ENCODE measurements around the gene TMEM132D. TPM values are rescaled to one million over a fixed set of nuclear protein-coding genes. Genes with fewer than 3 reads are reported as not detected.

The TMEM132D gene
- total RNA-seq, 1 experiment from 2014 or later: 1.4 TPM

- no peak for TF ChIP-seq ZNF532 (CRISPR knock-in tag; IDR thresholded peaks at IDR 0.05; ENCODE audit: borderline replicate concordance)
These were observed 591.8 kb downstream of the TMEM132D start (continued) for GRCh38 chr12:129312048-129312447.

GRCh38 chr12:129310346-129310745 lies 593.5 kb downstream of the TMEM132D start:
- H3K36me3 Mint-ChIP-seq: peaks cover 76% of the 10 kb centered on the region
- no peak for DNase-seq (ENCODE audit: low spot score)

GRCh38 chr12:129305851-129306250 lies 598.0 kb downstream of the TMEM132D start:
- TF ChIP-seq ATF2 (CRISPR knock-in tag; IDR thresholded peaks at IDR 0.05; ENCODE audit: borderline replicate concordance, low read depth) (no peak), ZNF219 (CRISPR knock-in tag; IDR thresholded peaks at IDR 0.05; ENCODE audit: borderline replicate concordance) (no peak), ZNF425 (CRISPR knock-in tag; conservative IDR thresholded peaks at IDR 0.05) (no peak), ZNF232 (CRISPR knock-in tag; IDR thresholded peaks at IDR 0.05) (no peak), FOXJ3 (CRISPR knock-in tag; IDR thresholded peaks at IDR 0.05; ENCODE audit: borderline replicate concordance) (no peak), TCF7 (CRISPR knock-in tag; IDR thresholded peaks at IDR 0.05; ENCODE audit: low read depth) (no peak), CTCF (IDR thresholded peaks at IDR 0.05) (no peak), RORB (CRISPR knock-in tag; IDR thresholded peaks at IDR 0.05) (no peak), SOX15 (CRISPR knock-in tag; IDR thresholded peaks at IDR 0.05) (no peak), MXD4 (CRISPR knock-in tag; IDR thresholded peaks at IDR 0.05; ENCODE audit: borderline replicate concordance) (no peak), SMAD3 (CRISPR knock-in tag; IDR thresholded peaks at IDR 0.05; ENCODE audit: borderline replicate concordance) (no peak), PREB (CRISPR knock-in tag; IDR thresholded peaks at IDR 0.05; ENCODE audit: borderline replicate concordance) (no peak), ATF6 (CRISPR knock-in tag; IDR thresholded peaks at IDR 0.05) (no peak), KAT7 (CRISPR knock-in tag; IDR thresholded peaks at IDR 0.05; ENCODE audit: borderline replicate concordance) (no peak), ZNF317 (CRISPR knock-in tag; IDR thresholded peaks at IDR 0.05; ENCODE audit: borderline replicate concordance, low read depth) (no peak), SMAD4 (CRISPR knock-in tag; IDR thresholded peaks at IDR 0.05) (no peak)
- peaks cover 18% of the 10 kb centered on the region for H3K27me3 Mint-ChIP-seq (ENCODE audit: low read depth)
- no peak overlapping the region for H3K27ac Mint-ChIP-seq
- no peaks in the 10 kb centered on the region for H3K4me1 Mint-ChIP-seq
- H3K9me3 Mint-ChIP-seq: peaks cover 74% of the 10 kb centered on the region
- H3K4me3 Mint-ChIP-seq: no peak overlapping the region
- ChIA-PET POLR2A (no interaction called here), CTCF (no interaction called here)
- peaks cover 77% of the 10 kb centered on the region for H3K36me3 Mint-ChIP-seq
- ATAC-seq (no peak), DNase-seq (ENCODE audit: low spot score) (no peak)

More at GRCh38 chr12:129310346-129310745, 593.5 kb downstream of the TMEM132D start:
- peaks cover 14% of the 10 kb centered on the region for H3K27me3 Mint-ChIP-seq (ENCODE audit: low read depth)
- no peak for ATAC-seq
- POLR2A ChIA-PET: no interaction called here
- TF ChIP-seq ZNF138 (CRISPR knock-in tag; conservative IDR thresholded peaks at IDR 0.05): no peak
- H3K9me3 Mint-ChIP-seq: peaks cover 89% of the 10 kb centered on the region
- CTCF ChIA-PET: no interaction called here
- no peaks in the 10 kb centered on the region for H3K4me1 Mint-ChIP-seq
- H3K27ac Mint-ChIP-seq: no peak overlapping the region
- H3K4me3 Mint-ChIP-seq: no peak overlapping the region

Measured in WTC11 (cell line).